ENCODE measurements around the gene FEM1B. TPM values are rescaled to one million over a fixed set of nuclear protein-coding genes. Genes with fewer than 3 reads are reported as not detected.
A peak's percentile ranks its signal among the peaks of the same experiment; 100 is the strongest.

Gene FEM1B
- total and polyA plus RNA-seq, 4 donors, result 39.9 to 128 (median 76.3) TPM

DNA sequence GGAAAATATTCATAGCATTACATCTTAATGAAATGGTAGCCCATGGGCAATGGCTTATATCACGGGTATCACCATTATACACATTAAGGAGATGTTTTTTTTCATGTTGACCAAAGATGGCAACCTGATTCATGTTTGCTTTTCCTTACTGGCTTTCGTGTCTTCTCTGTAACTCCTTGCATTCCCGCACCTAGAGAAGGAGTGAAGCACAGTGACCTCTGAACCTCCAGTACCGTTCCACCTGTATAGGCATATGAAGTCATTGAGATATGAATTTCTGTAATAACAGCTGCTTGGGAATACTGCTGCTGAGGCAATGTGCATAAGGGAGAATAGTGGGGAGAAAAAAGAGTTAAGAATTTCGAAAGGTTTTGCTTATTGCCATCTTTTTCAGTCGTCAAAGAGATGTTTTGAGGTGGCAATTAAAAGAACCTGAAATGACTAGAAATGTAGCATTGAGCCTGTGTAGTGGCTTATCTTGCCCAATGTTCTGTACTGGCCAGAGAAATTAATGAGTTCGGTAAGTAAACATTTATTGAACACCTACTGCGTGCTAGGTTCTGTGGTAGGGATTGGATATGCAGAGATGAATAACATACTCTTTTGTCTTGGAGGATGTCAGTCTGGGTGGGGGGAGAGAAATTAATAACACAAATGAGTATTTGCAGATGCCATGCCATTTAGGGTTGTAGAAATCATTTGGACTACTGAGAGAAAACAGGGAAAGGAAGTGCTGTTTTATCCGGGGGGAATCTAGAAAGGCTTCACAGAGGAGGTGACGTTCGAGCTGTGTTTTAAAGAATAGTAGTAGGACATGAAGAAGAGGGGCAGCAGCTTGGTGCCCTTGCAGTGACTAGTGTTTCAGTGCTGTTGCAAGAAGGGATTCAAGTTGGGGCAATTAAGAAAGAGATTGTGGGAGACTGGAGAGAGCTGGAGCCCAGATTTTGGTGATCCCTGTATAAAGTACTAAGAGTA is 2.5 kb downstream of the FEM1B start:
- Histone ChIP-seq H3K27me3 (ENCODE audit: control insufficient read depth, insufficient read depth, low read length) (no peaks in the 10 kb centered on the region), H3K4me3 (ENCODE audit: low read depth, low read length) (peak overlapping the region; percentile 92), H3K27ac (ENCODE audit: low read depth, low read length) (no peak overlapping the region), H3K9me3 (ENCODE audit: control insufficient read depth, insufficient read depth, low read length) (no peaks in the 10 kb centered on the region), H3K4me1 (ENCODE audit: control insufficient read depth, insufficient read depth, low read length) (peaks cover 7% of the 10 kb centered on the region), H3K36me3 (ENCODE audit: control insufficient read depth, insufficient read depth, low read length) (no peaks in the 10 kb centered on the region)
- DNase-seq (ENCODE audit: low read depth in 4 of 6, low spot score in 6 of 6), result peak in 1 of 6 donors; percentile 25
- WGBS (ENCODE audit: insufficient coverage), result 39% methylated on average over 9 of the region's 11 CpGs

DNA sequence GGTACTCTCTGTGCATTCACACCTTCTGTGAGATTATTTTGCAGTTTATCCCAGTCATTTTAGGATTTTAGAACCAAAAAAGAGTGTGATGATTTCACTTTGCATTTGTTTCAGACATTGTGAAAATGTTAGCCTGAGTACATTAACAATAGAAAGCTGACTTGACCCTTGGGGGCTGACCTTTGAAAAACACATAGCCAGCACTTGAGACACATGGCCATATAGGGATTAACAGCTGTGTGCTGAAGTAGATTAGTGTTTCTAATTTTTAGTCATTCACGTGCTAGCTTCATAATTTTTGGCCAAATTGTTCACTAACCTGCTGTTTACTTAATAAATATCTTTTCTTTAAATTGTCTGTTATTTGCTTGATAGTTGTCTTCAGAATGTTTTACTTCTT is 3.5 kb downstream of the FEM1B start:
- no peak overlapping the region for H3K27ac ChIP-seq (ENCODE audit: low read depth, low read length)

DNA sequence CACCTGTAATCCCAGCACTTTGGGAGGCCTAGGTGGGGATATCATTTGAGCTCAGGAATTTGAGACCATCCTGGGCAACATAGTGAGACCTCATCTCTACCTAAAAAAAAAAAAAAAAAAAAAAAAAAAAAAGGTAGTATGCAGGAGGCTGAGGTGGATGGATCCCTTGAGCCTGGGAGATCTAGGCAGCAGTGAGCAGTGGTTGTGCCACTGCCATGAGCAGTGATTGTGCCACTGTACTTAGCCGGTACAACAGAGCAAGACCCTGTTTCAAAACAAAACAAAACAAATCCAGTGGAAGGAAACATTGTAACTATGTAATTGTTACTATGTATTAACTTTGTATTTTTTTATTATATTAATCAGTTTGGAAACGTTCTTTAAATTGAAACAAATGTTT is 5.9 kb downstream of the FEM1B start:
- DNase-seq (ENCODE audit: low read depth in 4 of 6, low spot score in 6 of 6), result no peak
- Histone ChIP-seq H3K36me3 (ENCODE audit: control insufficient read depth, insufficient read depth, low read length) (peaks cover 3% of the 10 kb centered on the region), H3K9me3 (ENCODE audit: control insufficient read depth, insufficient read depth, low read length) (no peaks in the 10 kb centered on the region), H3K4me3 (ENCODE audit: low read depth, low read length) (no peak overlapping the region), H3K4me1 (ENCODE audit: control insufficient read depth, insufficient read depth, low read length) (peaks cover 4% of the 10 kb centered on the region), H3K27me3 (ENCODE audit: control insufficient read depth, insufficient read depth, low read length) (no peaks in the 10 kb centered on the region), H3K27ac (ENCODE audit: low read depth, low read length) (no peak overlapping the region)
- WGBS (ENCODE audit: insufficient coverage), result no CpG with 5 or more reads among the region's 2 CpGs

More for the DNA sequence above, 3.5 kb downstream of the FEM1B start:
- H3K36me3 ChIP-seq (ENCODE audit: control insufficient read depth, insufficient read depth, low read length), result no peaks in the 10 kb centered on the region
- no peak overlapping the region for H3K4me3 ChIP-seq (ENCODE audit: low read depth, low read length)
- H3K27me3 ChIP-seq (ENCODE audit: control insufficient read depth, insufficient read depth, low read length), result no peaks in the 10 kb centered on the region
- DNase-seq (ENCODE audit: low read depth in 4 of 6, low spot score in 6 of 6), result no peak
- H3K4me1 ChIP-seq (ENCODE audit: control insufficient read depth, insufficient read depth, low read length), result peaks cover 7% of the 10 kb centered on the region
- H3K9me3 ChIP-seq (ENCODE audit: control insufficient read depth, insufficient read depth, low read length), result no peaks in the 10 kb centered on the region
- WGBS (ENCODE audit: insufficient coverage), result no CpG with 5 or more reads among the region's 1 CpG

DNA sequence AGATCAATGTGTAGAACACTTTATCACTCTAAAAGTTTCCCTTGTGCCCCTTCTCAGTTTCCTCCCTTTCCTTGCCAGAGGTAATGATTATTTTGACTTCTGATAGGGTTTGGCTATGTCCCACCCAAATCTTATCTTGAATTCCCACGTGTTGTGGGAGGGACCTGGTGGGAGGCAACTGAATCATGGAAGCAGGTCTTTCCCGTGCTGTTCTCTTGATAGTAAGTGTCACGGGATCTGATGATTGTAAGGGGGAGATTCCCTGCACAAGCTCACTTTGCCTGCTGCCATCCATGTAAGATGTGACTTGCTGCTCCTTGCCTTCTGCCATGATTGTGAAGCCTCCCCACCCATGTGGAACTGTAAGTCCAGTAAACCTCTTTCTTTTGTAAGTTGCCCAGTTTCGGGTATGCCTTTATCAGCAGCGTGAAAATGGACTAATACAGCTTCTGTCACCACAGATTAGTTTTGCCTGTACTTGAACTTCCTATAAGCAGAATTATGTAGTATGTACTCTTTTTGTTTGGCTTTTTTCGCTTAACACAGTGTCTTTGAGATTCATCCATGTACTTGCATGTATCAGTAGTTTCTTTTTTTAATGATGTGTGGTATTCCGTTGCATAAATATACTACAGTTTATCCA is 7.2 kb downstream of the FEM1B start:
- WGBS (ENCODE audit: insufficient coverage), result 87% methylated on average over 2 of the region's 7 CpGs
- no peak for DNase-seq (ENCODE audit: low read depth in 4 of 6, low spot score in 6 of 6)
- Histone ChIP-seq H3K9me3 (ENCODE audit: control insufficient read depth, insufficient read depth, low read length) (no peaks in the 10 kb centered on the region), H3K4me1 (ENCODE audit: control insufficient read depth, insufficient read depth, low read length) (peaks cover 4% of the 10 kb centered on the region), H3K27me3 (ENCODE audit: control insufficient read depth, insufficient read depth, low read length) (no peaks in the 10 kb centered on the region), H3K36me3 (ENCODE audit: control insufficient read depth, insufficient read depth, low read length) (peaks cover 4% of the 10 kb centered on the region), H3K4me3 (ENCODE audit: low read depth, low read length) (no peak overlapping the region), H3K27ac (ENCODE audit: low read depth, low read length) (no peak overlapping the region)

DNA sequence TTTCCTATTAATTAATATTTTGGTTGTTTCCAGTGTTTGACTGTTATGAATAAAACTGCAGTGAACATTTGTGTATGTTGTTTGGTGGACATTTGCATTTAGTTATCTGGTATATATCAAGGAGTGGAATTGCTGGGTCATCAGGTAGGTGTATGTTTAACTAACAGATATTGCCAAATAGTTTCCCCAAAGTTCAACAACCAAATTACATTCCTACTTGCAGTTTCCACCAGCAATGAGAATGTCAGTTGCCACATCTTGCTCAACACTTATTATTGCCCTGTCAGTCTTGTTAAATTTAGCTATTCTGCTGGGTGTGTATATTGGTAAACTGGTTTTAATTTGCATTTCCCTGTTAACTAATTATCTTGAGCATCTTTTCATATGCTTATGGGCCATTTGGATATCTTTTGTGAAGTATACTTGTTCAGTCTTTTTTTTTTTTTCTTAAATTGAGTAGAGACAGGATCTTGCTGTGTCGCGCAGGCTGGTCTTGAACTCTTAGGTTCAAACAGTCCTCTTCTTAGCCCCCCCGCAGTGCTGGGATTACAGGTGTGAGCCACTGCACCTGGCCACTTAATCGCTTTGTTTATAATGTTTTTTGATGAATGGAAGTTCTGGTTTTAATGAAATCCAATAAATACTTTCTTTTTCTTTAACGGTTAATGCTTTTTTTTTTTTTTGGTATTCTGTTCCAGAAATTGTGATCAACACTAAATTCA is 7.9 kb downstream of the FEM1B start:
- DNase-seq (ENCODE audit: low read depth in 4 of 6, low spot score in 6 of 6), result no peak
- WGBS (ENCODE audit: insufficient coverage), result no CpG with 5 or more reads among the region's 5 CpGs
- peaks cover 6% of the 10 kb centered on the region for H3K36me3 ChIP-seq (ENCODE audit: control insufficient read depth, insufficient read depth, low read length)
- no peaks in the 10 kb centered on the region for H3K9me3 ChIP-seq (ENCODE audit: control insufficient read depth, insufficient read depth, low read length)
- no peaks in the 10 kb centered on the region for H3K27me3 ChIP-seq (ENCODE audit: control insufficient read depth, insufficient read depth, low read length)
- H3K4me1 ChIP-seq (ENCODE audit: control insufficient read depth, insufficient read depth, low read length), result peaks cover 4% of the 10 kb centered on the region
- H3K4me3 ChIP-seq (ENCODE audit: low read depth, low read length), result no peak overlapping the region
- H3K27ac ChIP-seq (ENCODE audit: low read depth, low read length), result no peak overlapping the region

DNA sequence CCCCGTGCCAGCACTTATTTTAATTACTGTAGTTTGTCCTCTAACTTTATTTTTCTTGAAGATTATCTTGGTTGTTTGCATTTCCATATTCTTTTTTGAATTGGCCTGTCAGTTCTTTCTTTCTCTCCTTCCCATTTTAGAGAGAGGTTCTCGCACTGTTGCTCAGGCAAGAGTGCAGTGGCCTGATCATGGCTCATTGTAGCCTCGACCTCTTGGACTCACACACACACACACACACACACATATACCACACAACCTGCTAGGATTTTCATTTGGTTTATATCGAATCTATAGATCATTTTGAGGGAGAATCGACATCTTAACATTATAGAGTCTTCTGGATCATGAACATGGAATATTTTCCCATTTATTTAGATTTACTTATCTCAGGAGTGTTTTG is 8.7 kb downstream of the FEM1B start:
- Histone ChIP-seq H3K9me3 (ENCODE audit: control insufficient read depth, insufficient read depth, low read length) (no peaks in the 10 kb centered on the region), H3K36me3 (ENCODE audit: control insufficient read depth, insufficient read depth, low read length) (peaks cover 6% of the 10 kb centered on the region)

DNA sequence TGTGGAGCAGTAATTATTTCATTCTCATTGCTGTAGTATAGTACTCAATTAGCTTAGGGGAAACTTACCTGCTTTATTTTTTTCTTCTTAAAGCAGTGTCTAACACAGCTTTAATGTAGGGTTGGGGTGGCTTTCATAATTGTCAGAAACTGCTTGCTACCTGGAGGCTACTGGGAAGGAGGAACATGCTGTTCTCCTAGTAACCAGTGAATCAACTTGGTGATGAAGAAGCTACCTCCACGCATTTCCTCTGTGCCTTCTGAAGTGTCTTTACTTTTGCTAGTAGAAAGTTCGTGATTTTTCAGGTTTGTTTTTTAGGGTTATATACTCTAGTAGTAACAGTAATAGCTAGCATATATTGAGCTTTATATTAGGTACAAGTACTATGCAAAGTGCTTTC is 11.5 kb downstream of the FEM1B start:
- Histone ChIP-seq H3K36me3 (ENCODE audit: control insufficient read depth, insufficient read depth, low read length) (peaks cover 6% of the 10 kb centered on the region), H3K27ac (ENCODE audit: low read depth, low read length) (no peak overlapping the region), H3K27me3 (ENCODE audit: control insufficient read depth, insufficient read depth, low read length) (no peaks in the 10 kb centered on the region), H3K4me1 (ENCODE audit: control insufficient read depth, insufficient read depth, low read length) (no peaks in the 10 kb centered on the region), H3K4me3 (ENCODE audit: low read depth, low read length) (no peak overlapping the region), H3K9me3 (ENCODE audit: control insufficient read depth, insufficient read depth, low read length) (no peaks in the 10 kb centered on the region)
- WGBS (ENCODE audit: insufficient coverage), result no CpG with 5 or more reads among the region's 2 CpGs
- no peak for DNase-seq (ENCODE audit: low read depth in 4 of 6, low spot score in 6 of 6)

More for the DNA sequence above, 8.7 kb downstream of the FEM1B start:
- no peak overlapping the region for H3K27ac ChIP-seq (ENCODE audit: low read depth, low read length)
- H3K4me1 ChIP-seq (ENCODE audit: control insufficient read depth, insufficient read depth, low read length), result peaks cover 4% of the 10 kb centered on the region
- DNase-seq (ENCODE audit: low read depth in 4 of 6, low spot score in 6 of 6), result no peak
- WGBS (ENCODE audit: insufficient coverage), result no CpG with 5 or more reads among the region's 5 CpGs
- no peak overlapping the region for H3K4me3 ChIP-seq (ENCODE audit: low read depth, low read length)
- no peaks in the 10 kb centered on the region for H3K27me3 ChIP-seq (ENCODE audit: control insufficient read depth, insufficient read depth, low read length)

DNA sequence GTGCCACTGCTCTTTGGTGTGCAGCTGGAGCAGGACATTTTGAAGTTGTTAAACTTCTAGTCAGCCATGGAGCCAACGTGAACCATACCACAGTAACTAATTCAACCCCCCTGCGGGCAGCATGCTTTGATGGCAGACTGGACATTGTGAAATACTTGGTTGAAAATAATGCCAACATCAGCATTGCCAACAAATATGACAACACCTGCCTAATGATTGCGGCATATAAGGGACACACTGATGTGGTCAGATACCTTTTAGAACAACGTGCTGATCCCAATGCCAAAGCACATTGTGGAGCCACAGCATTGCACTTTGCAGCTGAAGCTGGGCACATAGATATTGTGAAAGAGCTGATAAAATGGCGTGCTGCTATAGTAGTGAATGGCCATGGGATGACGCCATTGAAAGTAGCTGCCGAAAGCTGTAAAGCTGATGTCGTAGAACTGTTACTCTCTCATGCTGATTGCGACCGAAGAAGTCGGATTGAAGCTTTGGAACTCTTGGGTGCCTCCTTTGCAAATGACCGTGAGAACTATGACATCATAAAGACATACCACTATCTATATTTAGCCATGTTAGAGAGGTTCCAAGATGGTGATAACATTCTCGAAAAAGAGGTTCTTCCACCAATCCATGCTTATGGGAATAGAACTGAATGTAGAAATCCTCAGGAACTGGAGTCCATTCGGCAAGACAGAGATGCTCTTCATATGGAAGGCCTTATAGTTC is 12.2 kb downstream of the FEM1B start:
- no peaks in the 10 kb centered on the region for H3K4me1 ChIP-seq (ENCODE audit: control insufficient read depth, insufficient read depth, low read length)
- H3K27me3 ChIP-seq (ENCODE audit: control insufficient read depth, insufficient read depth, low read length), result no peaks in the 10 kb centered on the region
- no peaks in the 10 kb centered on the region for H3K9me3 ChIP-seq (ENCODE audit: control insufficient read depth, insufficient read depth, low read length)
- no peak overlapping the region for H3K27ac ChIP-seq (ENCODE audit: low read depth, low read length)
- 96% methylated on average over 6 of the region's 14 CpGs for WGBS (ENCODE audit: insufficient coverage)
- no peak overlapping the region for H3K4me3 ChIP-seq (ENCODE audit: low read depth, low read length)
- H3K36me3 ChIP-seq (ENCODE audit: control insufficient read depth, insufficient read depth, low read length), result peaks cover 6% of the 10 kb centered on the region
- DNase-seq (ENCODE audit: low read depth in 4 of 6, low spot score in 6 of 6), result no peak

DNA sequence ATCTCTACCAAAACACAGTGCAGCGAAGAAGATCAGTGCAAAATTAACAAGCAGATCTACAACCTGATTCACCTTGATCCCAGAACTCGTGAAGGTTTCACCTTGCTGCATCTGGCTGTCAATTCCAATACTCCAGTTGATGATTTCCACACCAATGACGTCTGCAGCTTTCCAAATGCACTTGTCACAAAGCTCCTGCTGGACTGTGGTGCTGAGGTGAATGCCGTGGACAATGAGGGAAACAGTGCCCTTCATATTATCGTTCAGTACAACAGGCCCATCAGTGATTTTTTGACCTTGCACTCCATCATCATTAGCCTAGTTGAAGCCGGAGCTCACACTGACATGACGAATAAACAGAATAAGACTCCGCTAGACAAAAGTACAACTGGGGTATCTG is 13.2 kb downstream of the FEM1B start:
- Histone ChIP-seq H3K36me3 (ENCODE audit: control insufficient read depth, insufficient read depth, low read length) (peaks cover 6% of the 10 kb centered on the region), H3K4me1 (ENCODE audit: control insufficient read depth, insufficient read depth, low read length) (no peaks in the 10 kb centered on the region), H3K27me3 (ENCODE audit: control insufficient read depth, insufficient read depth, low read length) (no peaks in the 10 kb centered on the region), H3K4me3 (ENCODE audit: low read depth, low read length) (no peak overlapping the region), H3K9me3 (ENCODE audit: control insufficient read depth, insufficient read depth, low read length) (no peaks in the 10 kb centered on the region), H3K27ac (ENCODE audit: low read depth, low read length) (no peak overlapping the region)
- WGBS (ENCODE audit: insufficient coverage), result 91% methylated on average over 7 of the region's 8 CpGs
- DNase-seq (ENCODE audit: low read depth in 4 of 6, low spot score in 6 of 6), result no peak
